22Rv1 (cell line): ENCODE measurements around the gene MIEN1.

Experiments used
- ZFX ChIP-seq: fragments of 450-650 bp; IDR thresholded peaks from 2 replicates; pipeline ENCODE4 v1.6.1; 2017; ENCODE audit warnings: antibody characterized with exemption, borderline replicate concordance
- TF ChIP-seq, protein P1 (sequence below): fragments of 450-650 bp; IDR thresholded peaks from 2 replicates; pipeline ENCODE4 v1.5.1; 2017; ENCODE audit warnings: mild to moderate bottlenecking

GRCh38 chr17:39765175-39765574 lies 34.8 kb upstream of the MIEN1 start:
- TF ChIP-seq, protein P1, sequence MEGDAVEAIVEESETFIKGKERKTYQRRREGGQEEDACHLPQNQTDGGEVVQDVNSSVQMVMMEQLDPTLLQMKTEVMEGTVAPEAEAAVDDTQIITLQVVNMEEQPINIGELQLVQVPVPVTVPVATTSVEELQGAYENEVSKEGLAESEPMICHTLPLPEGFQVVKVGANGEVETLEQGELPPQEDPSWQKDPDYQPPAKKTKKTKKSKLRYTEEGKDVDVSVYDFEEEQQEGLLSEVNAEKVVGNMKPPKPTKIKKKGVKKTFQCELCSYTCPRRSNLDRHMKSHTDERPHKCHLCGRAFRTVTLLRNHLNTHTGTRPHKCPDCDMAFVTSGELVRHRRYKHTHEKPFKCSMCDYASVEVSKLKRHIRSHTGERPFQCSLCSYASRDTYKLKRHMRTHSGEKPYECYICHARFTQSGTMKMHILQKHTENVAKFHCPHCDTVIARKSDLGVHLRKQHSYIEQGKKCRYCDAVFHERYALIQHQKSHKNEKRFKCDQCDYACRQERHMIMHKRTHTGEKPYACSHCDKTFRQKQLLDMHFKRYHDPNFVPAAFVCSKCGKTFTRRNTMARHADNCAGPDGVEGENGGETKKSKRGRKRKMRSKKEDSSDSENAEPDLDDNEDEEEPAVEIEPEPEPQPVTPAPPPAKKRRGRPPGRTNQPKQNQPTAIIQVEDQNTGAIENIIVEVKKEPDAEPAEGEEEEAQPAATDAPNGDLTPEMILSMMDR = no peak
- no peak for TF ChIP-seq ZFX
